ENCODE data around the gene RRP15. TPM values are rescaled to one million over a fixed set of nuclear protein-coding genes. Genes with fewer than 3 reads are reported as not detected.
A peak's percentile ranks its signal among the peaks of the same experiment; 100 is the strongest.

Gene RRP15
- total RNA-seq, 6 donors from 2014 or later, result 1.0 to 16.9 (median 11.6) TPM

GRCh38 chr1:218365226-218365999 lies 80.3 kb downstream of the RRP15 start:
- DNase-seq (peak in 1 of 2 donors; percentile 37), ATAC-seq (ENCODE audit: low FRiP score in 2 of 2) (no peak)
- 60 to 63% methylated on average over 15 of the region's 15 CpGs for WGBS, 2 donors
- no peaks in the 10 kb centered on the region for H3K27me3 ChIP-seq
- H3K9me3 ChIP-seq, result no peaks in the 10 kb centered on the region
- no peak overlapping the region for H3K4me3 ChIP-seq
- peak overlapping the region; percentile 22 to 58 (median 52) for H3K27ac ChIP-seq
- peaks cover 21 to 35% (median 32%) of the 10 kb centered on the region in 4 donors for H3K4me1 ChIP-seq
- H3K36me3 ChIP-seq, result peaks cover 0 to 2% (median 0%) of the 10 kb centered on the region in 4 donors
- TF ChIP-seq EP300 (IDR thresholded peaks at IDR 0.05) (no peak), POLR2AphosphoS5 (IDR thresholded peaks at IDR 0.05) (peak in 1 of 2 donors; percentile 23)

GRCh38 chr1:218366322-218367052 lies 81.4 kb downstream of the RRP15 start:
- H3K4me1 ChIP-seq, result peaks cover 21 to 38% (median 30%) of the 10 kb centered on the region in 4 donors
- H3K27ac ChIP-seq, result peak overlapping the region in 2 of 4 donors; percentile 42 to 54
- WGBS, 2 donors, result 65 to 77% methylated on average over 5 of the region's 5 CpGs
- no peak for TF ChIP-seq POLR2A (IDR thresholded peaks at IDR 0.05)
- no peak for TF ChIP-seq POLR2AphosphoS5 (IDR thresholded peaks at IDR 0.05)
- TF ChIP-seq CTCF (IDR thresholded peaks at IDR 0.05), result no peak
- no peak for TF ChIP-seq EP300 (IDR thresholded peaks at IDR 0.05)
- DNase-seq (no peak), ATAC-seq (ENCODE audit: low FRiP score in 2 of 2) (no peak)
- peaks cover 0 to 2% (median 0%) of the 10 kb centered on the region in 4 donors for H3K36me3 ChIP-seq
- H3K4me3 ChIP-seq, result no peak overlapping the region
- no peaks in the 10 kb centered on the region for H3K9me3 ChIP-seq
- H3K27me3 ChIP-seq, result no peaks in the 10 kb centered on the region

GRCh38 chr1:218367118-218367517 lies 82.0 kb downstream of the RRP15 start:
- 45 to 49% methylated on average over 4 of the region's 4 CpGs for WGBS, 2 donors
- H3K4me1 ChIP-seq, result peaks cover 21 to 45% (median 30%) of the 10 kb centered on the region in 4 donors
- no peak for DNase-seq
- H3K4me3 ChIP-seq, result no peak overlapping the region
- TF ChIP-seq POLR2AphosphoS5 (IDR thresholded peaks at IDR 0.05) (no peak), POLR2A (IDR thresholded peaks at IDR 0.05) (no peak), EP300 (IDR thresholded peaks at IDR 0.05) (no peak)
- peaks cover 0 to 2% (median 0%) of the 10 kb centered on the region in 4 donors for H3K36me3 ChIP-seq
- ATAC-seq (ENCODE audit: low FRiP score in 2 of 2), result no peak
- peak overlapping the region in 1 of 4 donors; percentile 42 for H3K27ac ChIP-seq
- H3K9me3 ChIP-seq, result no peaks in the 10 kb centered on the region
- no peaks in the 10 kb centered on the region for H3K27me3 ChIP-seq

- 90 to 96% methylated on average over 7 of the region's 7 CpGs for WGBS, 2 donors
- H3K4me1 ChIP-seq, result peaks cover 21 to 48% (median 35%) of the 10 kb centered on the region in 4 donors
These were observed 83.6 kb downstream of the RRP15 start for GRCh38 chr1:218368686-218369085.

More at GRCh38 chr1:218368686-218369085, 83.6 kb downstream of the RRP15 start:
- Histone ChIP-seq H3K27ac (no peak overlapping the region), H3K9me3 (no peaks in the 10 kb centered on the region), H3K36me3 (peaks cover 0 to under 1% (median 0%) of the 10 kb centered on the region in 4 donors), H3K4me3 (no peak overlapping the region), H3K27me3 (no peaks in the 10 kb centered on the region)
- TF ChIP-seq POLR2AphosphoS5 (IDR thresholded peaks at IDR 0.05) (no peak), POLR2A (IDR thresholded peaks at IDR 0.05) (no peak), CTCF (IDR thresholded peaks at IDR 0.05) (no peak)
- DNase-seq (no peak), ATAC-seq (ENCODE audit: low FRiP score in 2 of 2) (no peak)
